ENCODE data around the gene CDH24. TPM values are rescaled to one million over a fixed set of nuclear protein-coding genes. Genes with fewer than 3 reads are reported as not detected.

Gene CDH24
- total RNA-seq, 1 donor from 2014 or later: 5.9 TPM

DNA sequence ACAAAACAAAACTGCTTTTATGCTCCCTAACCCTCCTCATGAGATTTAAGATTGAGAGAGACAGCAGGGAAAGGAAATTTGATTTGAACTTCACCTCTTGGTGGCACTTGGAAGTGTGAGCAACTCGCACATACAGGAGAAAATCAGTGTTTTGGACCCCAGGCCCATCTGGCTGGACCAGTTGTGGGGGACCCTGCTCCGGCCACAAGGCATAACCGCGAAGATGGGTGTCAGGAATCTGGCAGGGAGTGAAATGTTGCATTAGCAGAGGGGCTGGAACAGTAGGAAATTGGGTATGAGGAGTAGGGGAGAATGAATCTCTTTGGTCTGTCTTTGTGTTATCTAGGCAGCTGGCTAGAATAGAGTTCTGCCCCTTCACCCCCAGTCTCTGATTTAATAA, 46.3 kb upstream of the CDH24 start:
- no peak for DNase-seq (ENCODE audit: low read depth)
- no peaks in the 10 kb centered on the region for H3K36me3 ChIP-seq (ENCODE audit: control insufficient read depth, insufficient read depth, low read length)
- H3K27me3 ChIP-seq (ENCODE audit: control insufficient read depth, insufficient read depth, low read length): no peaks in the 10 kb centered on the region
- TF ChIP-seq, protein P1, sequence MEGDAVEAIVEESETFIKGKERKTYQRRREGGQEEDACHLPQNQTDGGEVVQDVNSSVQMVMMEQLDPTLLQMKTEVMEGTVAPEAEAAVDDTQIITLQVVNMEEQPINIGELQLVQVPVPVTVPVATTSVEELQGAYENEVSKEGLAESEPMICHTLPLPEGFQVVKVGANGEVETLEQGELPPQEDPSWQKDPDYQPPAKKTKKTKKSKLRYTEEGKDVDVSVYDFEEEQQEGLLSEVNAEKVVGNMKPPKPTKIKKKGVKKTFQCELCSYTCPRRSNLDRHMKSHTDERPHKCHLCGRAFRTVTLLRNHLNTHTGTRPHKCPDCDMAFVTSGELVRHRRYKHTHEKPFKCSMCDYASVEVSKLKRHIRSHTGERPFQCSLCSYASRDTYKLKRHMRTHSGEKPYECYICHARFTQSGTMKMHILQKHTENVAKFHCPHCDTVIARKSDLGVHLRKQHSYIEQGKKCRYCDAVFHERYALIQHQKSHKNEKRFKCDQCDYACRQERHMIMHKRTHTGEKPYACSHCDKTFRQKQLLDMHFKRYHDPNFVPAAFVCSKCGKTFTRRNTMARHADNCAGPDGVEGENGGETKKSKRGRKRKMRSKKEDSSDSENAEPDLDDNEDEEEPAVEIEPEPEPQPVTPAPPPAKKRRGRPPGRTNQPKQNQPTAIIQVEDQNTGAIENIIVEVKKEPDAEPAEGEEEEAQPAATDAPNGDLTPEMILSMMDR (IDR thresholded peaks at IDR 0.05; ENCODE audit: insufficient read depth, low read length, poor library complexity, severe bottlenecking): no peak
- H3K4me3 ChIP-seq (ENCODE audit: low read depth, low read length): no peak overlapping the region

DNA sequence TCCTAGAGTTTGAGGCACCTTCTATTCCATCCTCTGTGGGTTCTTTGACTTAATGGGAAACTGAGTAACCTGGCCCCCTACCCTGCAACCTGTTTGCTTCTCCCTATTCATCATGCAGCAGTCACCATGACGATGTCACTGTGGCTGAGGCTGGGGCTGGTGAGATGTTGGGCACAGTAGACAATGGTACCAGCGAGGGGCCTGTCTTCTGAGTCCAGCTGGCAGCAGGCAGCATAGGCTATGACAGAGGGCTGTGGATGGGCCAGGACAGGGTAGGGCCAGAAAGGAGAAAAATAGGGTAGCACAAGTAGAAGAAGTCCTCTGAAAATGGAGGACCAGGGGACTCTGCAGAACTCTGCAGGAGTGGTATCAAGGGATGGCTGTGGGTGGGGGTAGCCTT, 45.5 kb upstream of the CDH24 start:
- TF ChIP-seq, protein P1 (IDR thresholded peaks at IDR 0.05; ENCODE audit: insufficient read depth, low read length, poor library complexity, severe bottlenecking): no peak

DNA sequence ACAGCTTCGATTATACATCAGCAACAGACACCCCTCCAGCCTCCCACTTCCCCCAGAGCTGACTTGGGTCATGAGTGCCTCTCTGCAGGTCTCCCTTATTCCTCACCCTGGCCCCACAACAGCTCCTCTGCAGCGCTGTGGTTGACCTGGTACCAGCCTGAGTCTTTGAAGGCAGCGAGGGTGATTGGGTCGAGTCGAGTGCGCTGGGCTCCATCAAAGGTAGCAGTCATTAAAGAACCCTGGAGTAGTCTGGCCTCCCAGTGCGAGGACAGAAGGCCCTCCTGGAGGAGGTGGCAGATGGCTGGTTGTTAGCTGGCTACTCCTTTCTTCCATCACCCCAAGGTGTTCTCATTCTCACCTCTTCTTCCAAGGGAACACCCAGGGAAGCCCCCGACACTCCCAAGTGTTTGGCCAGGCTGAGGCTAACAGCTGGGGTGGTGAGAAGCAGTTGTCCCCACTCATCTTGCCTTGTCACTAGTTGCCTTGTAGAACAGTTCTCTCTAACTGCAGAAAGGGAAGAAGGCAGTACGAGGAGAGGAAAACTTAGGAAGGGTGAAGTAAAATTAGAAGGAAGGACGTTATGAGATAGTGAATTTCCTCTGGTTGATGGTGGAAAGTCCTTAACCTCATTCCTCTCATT, 44.8 kb upstream of the CDH24 start:
- no peaks in the 10 kb centered on the region for H3K36me3 ChIP-seq (ENCODE audit: control insufficient read depth, insufficient read depth, low read length)
- H3K27me3 ChIP-seq (ENCODE audit: control insufficient read depth, insufficient read depth, low read length): no peaks in the 10 kb centered on the region
- TF ChIP-seq, protein P1 (IDR thresholded peaks at IDR 0.05; ENCODE audit: insufficient read depth, low read length, poor library complexity, severe bottlenecking): no peak
- no peak for DNase-seq (ENCODE audit: low read depth)
- no peak overlapping the region for H3K4me3 ChIP-seq (ENCODE audit: low read depth, low read length)

More for the DNA sequence above, 45.5 kb upstream of the CDH24 start:
- no peaks in the 10 kb centered on the region for H3K27me3 ChIP-seq (ENCODE audit: control insufficient read depth, insufficient read depth, low read length)
- H3K36me3 ChIP-seq (ENCODE audit: control insufficient read depth, insufficient read depth, low read length): no peaks in the 10 kb centered on the region
- no peak for DNase-seq (ENCODE audit: low read depth)
- H3K4me3 ChIP-seq (ENCODE audit: low read depth, low read length): no peak overlapping the region

DNA sequence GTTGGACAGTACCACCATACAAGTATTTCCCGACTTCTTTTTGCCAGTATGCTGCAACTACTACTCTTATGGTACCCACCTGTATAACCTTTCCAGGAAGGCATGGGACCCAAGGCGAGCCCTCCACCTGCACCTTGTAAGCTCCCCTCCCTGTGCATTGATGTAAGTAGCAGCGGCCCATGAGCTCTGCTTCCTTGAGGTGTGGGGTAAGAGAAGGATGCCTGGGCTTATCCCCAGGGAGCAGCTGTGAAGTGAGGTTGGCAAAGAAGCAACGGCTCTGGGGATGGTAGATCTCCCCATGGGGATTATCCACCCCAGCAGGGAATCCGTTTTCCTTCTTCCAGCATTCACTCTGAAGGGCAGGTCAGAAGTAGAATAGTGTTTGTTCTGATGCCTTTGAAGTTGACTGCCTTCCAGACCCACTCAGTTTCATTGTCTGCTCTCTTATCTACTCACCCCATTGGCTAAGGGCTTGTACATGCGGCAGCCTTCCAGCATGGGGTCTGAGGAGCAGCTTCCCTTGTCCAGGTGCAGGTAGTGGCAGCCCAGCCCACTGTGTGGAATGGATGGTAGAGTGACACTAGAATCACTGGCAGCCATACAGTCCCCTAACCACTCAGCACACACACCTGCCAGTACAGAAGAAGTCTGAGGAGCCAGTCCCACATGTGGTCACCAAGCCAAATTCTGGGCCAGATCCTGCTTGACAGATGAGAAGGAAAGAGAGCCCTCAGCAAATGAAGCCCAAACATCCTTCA, 44.1 kb upstream of the CDH24 start:
- H3K27me3 ChIP-seq (ENCODE audit: control insufficient read depth, insufficient read depth, low read length): no peaks in the 10 kb centered on the region
- no peak for DNase-seq (ENCODE audit: low read depth)
- no peaks in the 10 kb centered on the region for H3K36me3 ChIP-seq (ENCODE audit: control insufficient read depth, insufficient read depth, low read length)
- H3K4me3 ChIP-seq (ENCODE audit: low read depth, low read length): no peak overlapping the region
- TF ChIP-seq, protein P1 (IDR thresholded peaks at IDR 0.05; ENCODE audit: insufficient read depth, low read length, poor library complexity, severe bottlenecking): no peak

DNA sequence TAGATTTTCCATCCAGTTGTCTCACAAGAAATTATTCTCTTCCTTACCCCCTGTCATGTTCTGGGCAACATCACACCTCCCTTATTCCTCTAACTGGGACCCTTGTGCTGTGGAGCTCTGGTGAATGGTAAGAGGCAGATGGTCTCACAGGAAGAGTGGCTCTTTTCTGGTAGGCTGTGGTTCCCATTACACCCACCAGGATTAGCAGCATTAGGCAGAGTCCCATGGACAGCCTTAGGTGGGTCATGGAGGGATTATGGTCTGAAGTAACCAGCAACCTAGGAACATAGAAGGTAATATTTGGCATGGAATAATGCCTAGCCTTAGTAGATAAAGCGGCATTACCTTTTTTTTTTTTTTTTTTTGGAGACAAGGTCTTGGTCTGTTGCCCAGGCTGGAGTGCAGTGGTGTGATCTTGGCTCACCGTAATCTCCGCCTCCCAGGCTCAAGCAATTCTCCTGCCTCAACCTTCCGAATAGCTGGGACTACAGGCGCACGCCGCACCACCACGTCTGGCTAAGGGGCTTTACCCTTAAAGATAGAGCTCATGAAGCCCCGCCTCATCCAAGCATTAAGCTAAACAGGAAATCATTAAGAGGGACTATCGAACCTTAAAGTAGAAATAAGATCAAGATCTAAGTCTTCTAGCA, 42.0 kb upstream of the CDH24 start:
- H3K27me3 ChIP-seq (ENCODE audit: control insufficient read depth, insufficient read depth, low read length): no peaks in the 10 kb centered on the region
- no peak overlapping the region for H3K4me3 ChIP-seq (ENCODE audit: low read depth, low read length)
- no peak for DNase-seq (ENCODE audit: low read depth)
- TF ChIP-seq, protein P1 (IDR thresholded peaks at IDR 0.05; ENCODE audit: insufficient read depth, low read length, poor library complexity, severe bottlenecking): no peak
- no peaks in the 10 kb centered on the region for H3K36me3 ChIP-seq (ENCODE audit: control insufficient read depth, insufficient read depth, low read length)
